HepG2 (cell line): Measurements from ENCODE around the gene MDFI. TPM values are rescaled to one million over a fixed set of nuclear protein-coding genes. Genes with fewer than 3 reads are reported as not detected.
A peak's percentile ranks its signal among the peaks of the same experiment; 100 is the strongest.

Experiments used
- FOXO1 ChIP-seq: sonication (generic); formaldehyde crosslinking; IDR thresholded peaks from 2 replicates; pipeline ENCODE4 v1.4.0; 2020; ENCODE audit warnings: missing genetic modification reagents
- GFI1 ChIP-seq: sonication (generic); formaldehyde crosslinking; IDR thresholded peaks from 2 replicates; pipeline ENCODE4 v1.5.0; 2020; ENCODE audit warnings: missing genetic modification reagents, mild to moderate bottlenecking, borderline replicate concordance
- HMGXB3 ChIP-seq: sonication (generic); formaldehyde crosslinking; IDR thresholded peaks from 2 replicates; pipeline ENCODE4 v1.4.0; 2020; ENCODE audit warnings: missing genetic modification reagents, borderline replicate concordance
- NFE2L2 ChIP-seq: fragments of 150-350 bp; IDR thresholded peaks from 2 replicates; pipeline ENCODE4 v1.6.1; 2014; ENCODE audit warnings: low read length
- ZBED4 ChIP-seq: sonication (generic); formaldehyde crosslinking; IDR thresholded peaks from 2 replicates; pipeline ENCODE4 v1.4.0; 2020; ENCODE audit warnings: missing genetic modification reagents, borderline replicate concordance
- ZMAT3 ChIP-seq: sonication (generic); formaldehyde crosslinking; conservative IDR thresholded peaks from 2 replicates; pipeline ENCODE4 v1.7.0; 2021; ENCODE audit warnings: missing genetic modification reagents
- ZNF24 ChIP-seq: fragments of 450-650 bp; IDR thresholded peaks from 2 replicates; pipeline ENCODE4 v1.6.1; 2017; ENCODE audit warnings: antibody characterized with exemption, mild to moderate bottlenecking
- ZNF749 ChIP-seq: sonication (generic); formaldehyde crosslinking; IDR thresholded peaks from 2 replicates; pipeline ENCODE4 v1.8.0; 2022; ENCODE audit warnings: mild to moderate bottlenecking, missing genetic modification reagents, moderate library complexity, borderline replicate concordance
- polyA plus RNA-seq, 8 experiments: library from polyadenylated mRNA; depleted of rRNA in 3 of 8; stranded (reverse) in 7 of 8; unstranded in 1 of 8; fragments of >200 nt; fragmentation: Illumina TruSeq in 4 of 8; extraction: Trizol in 4 of 8; gene quantifications; 2 replicates each; pipeline versions ENCODE4 v1.2.1 to v1.2.3, GENCODE V29; 2011 to 2016; ENCODE audit warnings: low read depth in 4 of 8, missing spikeins in 1 of 8, mixed read lengths in 1 of 8; ENCODE audit not compliant: insufficient read depth in 1 of 8
- total RNA-seq, 5 experiments: library from RNA; depleted of rRNA; stranded (reverse); fragments of >200 nt; fragmentation: Illumina TruSeq; extraction: Trizol; gene quantifications; 2 replicates each; pipeline ENCODE4 v1.2.3, GENCODE V29; 2016; ENCODE audit warnings: low read depth in 1 of 5
- TF ChIP-seq, protein P1 (sequence below), 2 experiments: fragments of 450-650 bp in 1 of 2; sonication (generic) in 1 of 2; formaldehyde crosslinking in 1 of 2; IDR thresholded peaks; 2 replicates each; pipeline versions ENCODE4 v1.6.1 to v1.8.0; 2016 to 2022; ENCODE audit warnings: antibody characterized with exemption in 1 of 2, mild to moderate bottlenecking in 1 of 2, missing genetic modification reagents in 1 of 2
- TF ChIP-seq, protein P2 (sequence below): sonication (generic); formaldehyde crosslinking; IDR thresholded peaks from 2 replicates; pipeline ENCODE4 v1.8.0; 2022; ENCODE audit warnings: missing genetic modification reagents, mild to moderate bottlenecking, borderline replicate concordance

Gene MDFI
- total and polyA plus RNA-seq, 2 of the 13 experiments (the other 11 are each of a cell fraction or from before 2014, with no cell fraction given), result 0.28 TPM; not detected in 1

DNA sequence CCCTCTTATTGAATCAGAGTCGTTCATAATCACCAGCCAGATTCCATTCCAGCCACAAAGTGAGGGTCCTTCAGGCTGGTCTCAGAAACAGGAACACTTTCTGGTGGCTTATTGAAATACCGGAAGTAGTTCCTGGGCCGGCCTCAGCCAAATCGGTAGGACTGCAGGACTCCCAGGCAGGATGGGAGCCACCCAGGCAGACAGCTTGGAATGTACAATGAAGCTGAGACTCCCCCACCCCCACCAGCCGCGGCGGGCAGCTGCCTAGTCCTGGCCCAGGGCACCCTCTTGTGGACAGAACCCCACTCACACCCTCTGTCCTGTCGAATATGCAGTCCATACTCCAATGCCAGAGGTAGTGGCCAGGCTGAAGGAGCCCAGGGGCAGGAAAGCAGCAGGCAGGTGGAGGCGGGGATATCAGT is 43.8 kb downstream of the MDFI start (continued):
- no peak for TF ChIP-seq FOXO1
- no peak for TF ChIP-seq HMGXB3 (CRISPR knock-in tag)
- no peak for TF ChIP-seq ZNF24
- TF ChIP-seq GFI1 (CRISPR knock-in tag), result peak; percentile 46; the same call in 1 of the 2 replicates
- TF ChIP-seq ZBED4 (CRISPR knock-in tag), result no peak
- TF ChIP-seq, protein P1, sequence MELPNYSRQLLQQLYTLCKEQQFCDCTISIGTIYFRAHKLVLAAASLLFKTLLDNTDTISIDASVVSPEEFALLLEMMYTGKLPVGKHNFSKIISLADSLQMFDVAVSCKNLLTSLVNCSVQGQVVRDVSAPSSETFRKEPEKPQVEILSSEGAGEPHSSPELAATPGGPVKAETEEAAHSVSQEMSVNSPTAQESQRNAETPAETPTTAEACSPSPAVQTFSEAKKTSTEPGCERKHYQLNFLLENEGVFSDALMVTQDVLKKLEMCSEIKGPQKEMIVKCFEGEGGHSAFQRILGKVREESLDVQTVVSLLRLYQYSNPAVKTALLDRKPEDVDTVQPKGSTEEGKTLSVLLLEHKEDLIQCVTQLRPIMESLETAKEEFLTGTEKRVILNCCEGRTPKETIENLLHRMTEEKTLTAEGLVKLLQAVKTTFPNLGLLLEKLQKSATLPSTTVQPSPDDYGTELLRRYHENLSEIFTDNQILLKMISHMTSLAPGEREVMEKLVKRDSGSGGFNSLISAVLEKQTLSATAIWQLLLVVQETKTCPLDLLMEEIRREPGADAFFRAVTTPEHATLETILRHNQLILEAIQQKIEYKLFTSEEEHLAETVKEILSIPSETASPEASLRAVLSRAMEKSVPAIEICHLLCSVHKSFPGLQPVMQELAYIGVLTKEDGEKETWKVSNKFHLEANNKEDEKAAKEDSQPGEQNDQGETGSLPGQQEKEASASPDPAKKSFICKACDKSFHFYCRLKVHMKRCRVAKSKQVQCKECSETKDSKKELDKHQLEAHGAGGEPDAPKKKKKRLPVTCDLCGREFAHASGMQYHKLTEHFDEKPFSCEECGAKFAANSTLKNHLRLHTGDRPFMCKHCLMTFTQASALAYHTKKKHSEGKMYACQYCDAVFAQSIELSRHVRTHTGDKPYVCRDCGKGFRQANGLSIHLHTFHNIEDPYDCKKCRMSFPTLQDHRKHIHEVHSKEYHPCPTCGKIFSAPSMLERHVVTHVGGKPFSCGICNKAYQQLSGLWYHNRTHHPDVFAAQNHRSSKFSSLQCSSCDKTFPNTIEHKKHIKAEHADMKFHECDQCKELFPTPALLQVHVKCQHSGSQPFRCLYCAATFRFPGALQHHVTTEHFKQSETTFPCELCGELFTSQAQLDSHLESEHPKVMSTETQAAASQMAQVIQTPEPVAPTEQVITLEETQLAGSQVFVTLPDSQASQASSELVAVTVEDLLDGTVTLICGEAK (IDR thresholded peaks at IDR 0.05), result no peak
- TF ChIP-seq, protein P1 (CRISPR knock-in tag; IDR thresholded peaks at IDR 0.05), result no peak
- TF ChIP-seq ZNF749 (CRISPR knock-in tag), result no peak
- TF ChIP-seq, protein P2, sequence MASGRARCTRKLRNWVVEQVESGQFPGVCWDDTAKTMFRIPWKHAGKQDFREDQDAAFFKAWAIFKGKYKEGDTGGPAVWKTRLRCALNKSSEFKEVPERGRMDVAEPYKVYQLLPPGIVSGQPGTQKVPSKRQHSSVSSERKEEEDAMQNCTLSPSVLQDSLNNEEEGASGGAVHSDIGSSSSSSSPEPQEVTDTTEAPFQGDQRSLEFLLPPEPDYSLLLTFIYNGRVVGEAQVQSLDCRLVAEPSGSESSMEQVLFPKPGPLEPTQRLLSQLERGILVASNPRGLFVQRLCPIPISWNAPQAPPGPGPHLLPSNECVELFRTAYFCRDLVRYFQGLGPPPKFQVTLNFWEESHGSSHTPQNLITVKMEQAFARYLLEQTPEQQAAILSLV, result 0 out of 2 replicates have a peak, but pooled peaks have one; percentile 48
- no peak for TF ChIP-seq ZMAT3
- no peak for TF ChIP-seq NFE2L2
